Stimulated activated CD4-positive, alpha-beta T cell treated with anti-CD3 and anti-CD28 coated beads, Interleukin-4, amount 100 ng/mL, for 48 hours (primary cell): Measurements from ENCODE around the gene MICAL3.
"Not testable (repeated sequence)": the region's sequence is repeated elsewhere in the genome, so short reads cannot be mapped to it uniquely, and the experiment has no call there.

ENCODE experiments used
- DNase-seq, 2 donors: peaks; one replicate each; pipeline ENCODE4 v3.0.0-alpha.2; 2020; ENCODE audit warnings: low read depth in 2 of 2

The MICAL3 gene

DNA sequence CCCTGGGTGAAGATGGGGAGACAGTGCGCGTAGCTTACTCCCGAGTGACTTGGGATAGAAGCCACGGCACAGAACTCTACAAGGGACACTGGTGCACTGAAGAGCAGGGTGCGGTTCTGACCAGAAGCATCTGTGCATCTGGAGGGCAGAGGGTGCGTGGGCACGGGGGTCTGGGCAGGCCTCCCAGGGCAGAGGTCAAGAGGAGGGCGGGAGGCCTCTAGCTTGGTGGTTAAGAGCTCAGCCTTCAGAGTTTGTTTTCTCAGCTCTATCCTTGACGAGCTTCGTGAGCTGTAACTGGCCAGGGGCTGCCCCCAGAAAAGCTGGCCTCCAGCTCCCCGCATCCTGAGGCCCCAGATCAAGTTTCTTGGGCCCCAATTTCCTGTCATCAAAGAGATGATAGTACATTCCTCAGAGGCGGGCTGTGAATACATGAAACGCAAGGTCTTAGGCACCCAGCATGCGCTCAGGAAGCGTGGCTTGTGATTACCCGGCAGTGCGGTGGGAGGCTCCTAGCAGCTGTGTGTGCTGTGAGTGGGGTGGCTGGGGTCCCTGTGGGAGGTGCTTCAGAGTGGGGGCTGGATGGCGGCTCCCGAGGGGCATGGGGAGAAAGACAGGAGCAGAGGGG, 244.1 kb downstream of the MICAL3 start:
- no peak for DNase-seq

DNA sequence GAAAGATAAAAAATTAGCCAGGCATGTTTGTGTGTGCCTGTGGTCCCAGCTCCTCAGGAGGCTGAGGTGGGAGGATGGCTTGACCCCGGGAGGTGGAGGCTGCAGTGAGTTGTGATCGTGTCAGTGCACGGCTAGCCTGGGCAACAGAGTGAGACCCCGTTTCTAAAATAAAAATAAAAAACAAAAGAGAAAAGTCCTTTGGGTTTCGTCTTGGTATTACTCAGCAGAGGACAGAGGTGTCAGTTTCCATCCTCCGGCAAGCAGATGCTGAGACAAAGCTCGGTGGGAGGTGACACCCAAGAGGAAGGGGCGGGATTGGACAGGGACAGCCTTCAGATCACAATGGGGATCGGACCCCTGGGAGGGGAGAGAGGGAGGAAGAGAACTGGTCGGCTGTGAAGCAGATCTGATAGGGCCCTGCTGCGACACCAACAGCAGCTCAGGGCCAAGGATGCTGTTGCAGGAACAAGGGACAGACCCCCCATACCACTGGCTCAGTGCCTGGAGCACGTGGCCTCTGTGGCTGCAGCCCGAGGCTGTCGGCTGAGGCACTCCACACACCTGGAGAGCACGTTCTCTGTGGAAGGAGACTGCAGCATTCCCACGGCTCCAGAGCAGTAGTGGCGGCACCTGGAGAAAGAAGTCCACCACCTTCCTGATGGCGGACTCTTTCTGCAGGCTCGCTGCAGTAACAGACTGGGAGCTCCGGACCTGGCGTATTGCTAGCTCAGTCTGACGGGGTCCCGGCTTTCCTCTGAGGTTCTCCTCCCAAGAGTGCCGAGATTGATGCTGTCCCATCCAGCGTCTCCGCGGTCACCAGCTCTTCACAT, 244.9 kb downstream of the MICAL3 start:
- no peak for DNase-seq

DNA sequence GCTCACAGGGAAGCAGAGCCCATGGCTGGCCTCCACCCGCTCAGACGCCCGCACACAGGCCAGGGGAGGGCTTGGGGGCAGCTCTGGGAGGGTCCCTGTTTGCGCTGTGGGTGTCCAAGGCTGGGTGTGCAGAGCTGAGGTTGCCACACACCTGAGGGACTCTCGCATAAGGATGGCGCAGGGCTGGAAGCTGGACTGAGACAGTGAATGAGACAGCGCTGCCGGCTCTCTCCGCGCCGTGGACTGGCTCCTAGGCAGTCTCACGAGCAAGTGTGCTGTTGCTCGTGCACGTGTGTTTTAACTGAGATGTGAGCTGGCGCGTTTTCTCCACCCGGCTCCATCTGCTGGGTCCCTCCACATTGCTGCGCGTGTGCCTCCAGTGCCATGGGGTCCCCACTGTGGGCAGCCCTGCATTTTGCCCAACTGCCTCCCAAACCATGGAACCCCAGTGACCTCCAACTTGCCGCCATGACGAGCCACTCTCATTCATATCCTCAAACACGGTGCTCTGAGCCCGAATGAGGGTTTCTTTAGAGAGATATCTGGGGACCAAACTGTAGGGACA, 245.9 kb downstream of the MICAL3 start:
- no peak for DNase-seq

DNA sequence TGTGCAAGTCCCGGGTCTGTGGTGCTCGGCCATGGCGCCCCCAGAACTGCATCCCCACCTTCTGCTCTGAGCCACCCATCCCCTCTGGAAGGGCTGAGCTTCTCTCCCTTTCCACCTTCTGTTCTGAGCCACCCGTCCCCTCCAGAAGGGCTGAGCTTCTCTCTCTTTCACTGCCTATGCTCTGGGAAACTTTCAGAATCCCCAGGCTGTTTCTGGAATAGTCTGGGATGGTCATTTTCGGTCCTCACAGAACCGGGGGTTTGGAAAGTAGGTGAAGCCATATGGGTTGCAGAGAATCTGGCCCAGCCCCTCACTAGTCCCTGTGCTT, 246.7 kb downstream of the MICAL3 start:
- no peak for DNase-seq

DNA sequence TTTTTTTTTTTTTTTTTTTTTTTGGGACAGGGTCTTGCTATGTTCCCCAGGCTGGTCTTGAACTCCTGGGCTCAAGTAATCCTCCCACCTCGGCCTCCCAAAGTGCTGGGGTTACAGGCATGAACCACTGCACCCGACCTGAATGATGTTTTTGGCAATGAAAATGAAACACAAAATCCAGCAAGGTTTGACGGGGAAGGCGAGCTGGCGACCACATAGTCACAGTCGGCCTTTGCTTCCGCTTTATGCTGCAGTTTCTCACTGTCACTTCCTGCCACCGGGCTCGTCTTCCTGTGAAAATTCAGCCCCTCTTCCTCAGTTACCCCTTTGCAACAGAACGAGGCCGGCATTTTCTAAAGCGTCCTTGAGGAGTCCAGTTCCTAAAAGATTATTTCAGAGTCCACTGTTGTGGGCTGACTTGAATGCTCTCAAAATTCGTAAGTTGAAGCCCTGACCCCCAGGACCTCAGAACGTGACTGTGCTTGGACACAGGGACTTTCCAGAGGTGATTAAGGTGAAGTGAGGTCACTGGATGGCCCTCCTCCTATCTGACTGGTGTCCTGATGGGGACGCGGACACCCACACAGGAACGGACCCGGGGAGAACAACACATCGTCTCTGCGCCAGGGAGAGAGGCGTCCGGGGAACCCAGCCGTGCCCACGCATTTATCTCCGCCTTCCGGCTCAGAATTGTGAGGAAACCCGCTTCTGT, 247.2 kb downstream of the MICAL3 start:
- DNase-seq, result peak; percentile 46 to 54

DNA sequence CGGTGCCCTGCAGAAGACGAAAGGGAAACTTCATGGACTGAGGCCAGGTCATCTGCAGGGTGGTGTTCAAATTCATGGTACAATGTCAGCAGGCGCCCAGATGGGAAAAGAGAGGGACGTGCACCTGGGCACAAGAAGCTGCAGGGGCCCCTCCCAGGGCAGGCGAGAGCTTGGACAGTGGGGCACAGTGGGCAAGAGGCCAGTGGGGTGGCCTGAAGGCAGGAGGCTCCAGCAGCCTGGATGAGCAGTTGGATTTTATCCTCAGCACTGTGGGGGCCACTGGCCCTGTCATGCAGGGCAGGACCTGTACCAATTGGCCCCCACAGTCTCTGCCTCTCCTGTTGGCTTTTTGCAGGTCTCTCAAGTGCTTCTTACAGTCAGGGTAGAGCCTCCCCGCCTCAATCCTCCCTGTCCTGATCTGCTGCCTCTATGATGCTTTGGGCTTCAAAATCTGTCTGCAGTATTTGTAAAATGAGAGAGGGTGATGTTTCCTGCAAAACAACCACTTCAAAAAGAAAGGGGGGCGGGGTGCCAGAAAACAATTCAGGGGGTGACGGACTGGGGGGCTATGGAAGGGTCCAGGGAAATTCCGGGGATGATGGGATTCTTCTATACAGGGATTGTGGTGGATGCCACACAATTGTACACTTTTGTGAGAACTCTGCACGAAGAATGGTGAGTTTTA, 248.4 kb downstream of the MICAL3 start:
- no peak for DNase-seq

DNA sequence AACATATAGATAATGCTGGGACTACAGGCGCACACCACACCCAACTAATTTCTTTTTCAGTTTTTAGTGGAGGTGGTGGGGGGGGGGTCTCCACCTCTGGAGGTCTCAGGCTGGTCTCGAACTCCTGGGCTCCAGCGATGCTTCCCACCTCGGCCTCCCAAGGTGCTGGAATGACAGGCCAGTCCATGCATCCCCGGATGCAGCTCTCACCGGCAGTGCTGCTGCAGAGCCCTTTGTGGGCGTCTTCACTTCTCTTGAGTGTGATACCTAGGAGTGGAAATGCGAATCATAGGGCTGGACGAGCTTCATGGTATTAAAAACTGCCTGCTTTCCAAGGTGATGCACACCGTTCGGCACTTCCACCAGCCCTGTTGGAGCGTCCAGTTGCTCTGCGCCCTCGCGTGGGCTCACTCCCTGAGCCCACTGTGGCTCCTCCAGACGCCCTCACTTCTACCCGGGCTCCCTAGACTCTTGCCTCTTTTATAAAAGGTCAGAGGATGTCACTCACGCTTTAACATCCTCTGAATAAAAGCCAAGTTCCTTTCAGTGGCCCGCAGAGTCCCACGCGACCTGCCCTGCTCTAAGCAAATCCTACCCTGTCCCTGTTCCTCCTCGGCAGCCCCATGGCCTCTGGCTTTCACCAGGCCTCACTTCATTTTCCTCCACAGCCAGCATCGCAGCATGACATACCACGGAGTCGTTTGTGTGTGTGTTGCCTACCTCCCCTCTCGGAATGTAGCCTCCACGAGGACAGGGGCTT, 249.3 kb downstream of the MICAL3 start:
- no peak for DNase-seq

DNA sequence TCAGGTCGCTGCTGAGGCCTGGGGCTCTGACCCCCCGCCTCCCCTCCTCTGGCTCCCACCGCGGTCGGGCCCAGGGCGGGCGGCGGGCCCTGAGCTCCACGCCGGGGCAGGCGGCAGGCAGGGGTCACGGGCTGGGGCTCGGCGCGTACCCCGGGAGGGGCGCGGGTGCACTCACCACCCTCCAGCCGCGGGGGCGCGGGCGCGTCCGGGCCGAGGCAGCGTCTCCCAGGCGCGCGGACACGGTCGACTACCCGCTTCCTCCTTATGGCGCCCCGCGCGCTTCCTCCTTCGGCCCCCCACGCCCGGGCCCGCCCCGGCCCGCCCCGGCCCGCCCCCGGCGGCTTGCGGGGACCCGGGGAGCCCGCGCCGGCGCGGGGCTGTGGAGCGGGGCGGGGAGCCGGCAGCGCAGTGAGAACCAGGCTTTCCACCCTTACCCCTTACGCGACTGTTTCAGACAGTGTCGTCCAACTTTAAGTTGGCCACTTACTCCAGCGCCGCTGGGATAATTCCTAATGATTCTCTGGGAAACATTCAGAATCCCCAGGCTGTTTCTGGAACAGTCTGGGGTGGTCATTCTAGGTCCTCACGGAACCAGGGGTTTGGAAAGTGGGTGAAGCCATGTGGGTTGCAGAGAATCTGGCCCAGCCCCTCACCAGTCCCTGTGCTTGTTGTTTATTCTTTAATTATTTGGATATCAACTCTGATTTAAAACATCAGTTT, 250.0 kb downstream of the MICAL3 start, which contains the start of gene BID:
TSS of gene BID (minus strand) at position 264 of the 720 bp plus-strand sequence. CDS start 24,353 bp downstream, outside the sequence.
- DNase-seq, result no peak

DNA sequence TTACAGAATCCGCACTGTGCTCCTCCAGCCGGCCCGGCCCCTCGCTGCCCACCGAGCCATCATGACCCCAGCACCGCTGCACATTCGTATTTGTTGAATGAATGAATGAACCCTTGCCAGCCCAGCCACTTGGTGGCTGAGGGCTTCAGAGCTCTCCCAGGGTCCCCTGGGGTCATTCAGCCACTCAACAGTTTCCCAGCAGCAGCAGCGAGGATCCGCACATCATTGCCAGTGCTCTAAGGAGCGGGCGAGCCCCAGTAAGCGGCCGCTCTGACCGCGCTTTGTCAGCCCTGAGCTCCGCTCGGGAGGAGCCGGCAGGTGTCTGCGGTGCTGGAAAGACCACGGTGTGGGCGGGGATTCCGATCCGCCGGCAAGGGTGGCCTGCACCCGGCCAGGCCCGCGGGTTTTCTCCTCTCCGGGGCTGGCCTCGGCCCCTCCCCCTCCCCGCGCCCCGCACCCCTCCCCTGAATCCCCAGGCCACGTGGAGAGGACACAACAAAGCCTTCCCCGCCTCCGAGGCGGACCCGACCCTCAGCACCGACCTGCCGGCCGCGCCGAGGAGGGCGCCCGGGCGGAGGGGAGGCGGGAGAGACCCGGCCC, 250.7 kb downstream of the MICAL3 start:
- peak; percentile 37 to 56 for DNase-seq

DNA sequence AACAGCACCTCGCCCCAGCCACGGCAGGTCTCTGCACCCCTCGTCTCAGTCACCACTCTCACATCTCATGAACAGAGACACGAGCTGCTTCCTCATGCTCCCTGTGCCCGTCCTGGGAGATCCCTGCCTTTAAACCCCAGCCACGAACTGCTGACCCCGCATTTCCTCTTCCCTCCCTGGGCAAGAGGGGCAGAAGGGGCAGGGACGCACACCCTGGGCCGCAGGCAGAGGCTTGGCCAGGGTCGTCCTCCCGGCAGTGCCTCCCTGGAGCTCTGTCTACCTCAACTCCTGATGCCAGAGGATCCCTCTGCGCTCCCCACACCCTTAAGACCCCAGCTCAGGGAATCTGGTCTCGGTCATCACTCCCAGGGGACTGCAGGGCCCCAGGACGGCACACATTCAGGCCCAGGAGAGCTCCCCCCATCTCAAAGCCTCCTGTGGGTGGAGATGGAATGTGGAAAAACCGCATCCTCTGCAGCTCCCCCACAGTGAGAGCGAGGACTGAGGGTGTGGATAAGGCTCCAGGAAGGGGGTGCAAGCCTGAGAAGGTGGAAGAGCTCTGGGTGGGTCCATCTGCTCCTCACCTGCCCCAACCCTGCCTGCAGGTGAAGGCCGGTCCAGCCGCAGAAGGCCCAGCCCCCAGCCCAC, 251.3 kb downstream of the MICAL3 start:
- DNase-seq, result no peak

DNA sequence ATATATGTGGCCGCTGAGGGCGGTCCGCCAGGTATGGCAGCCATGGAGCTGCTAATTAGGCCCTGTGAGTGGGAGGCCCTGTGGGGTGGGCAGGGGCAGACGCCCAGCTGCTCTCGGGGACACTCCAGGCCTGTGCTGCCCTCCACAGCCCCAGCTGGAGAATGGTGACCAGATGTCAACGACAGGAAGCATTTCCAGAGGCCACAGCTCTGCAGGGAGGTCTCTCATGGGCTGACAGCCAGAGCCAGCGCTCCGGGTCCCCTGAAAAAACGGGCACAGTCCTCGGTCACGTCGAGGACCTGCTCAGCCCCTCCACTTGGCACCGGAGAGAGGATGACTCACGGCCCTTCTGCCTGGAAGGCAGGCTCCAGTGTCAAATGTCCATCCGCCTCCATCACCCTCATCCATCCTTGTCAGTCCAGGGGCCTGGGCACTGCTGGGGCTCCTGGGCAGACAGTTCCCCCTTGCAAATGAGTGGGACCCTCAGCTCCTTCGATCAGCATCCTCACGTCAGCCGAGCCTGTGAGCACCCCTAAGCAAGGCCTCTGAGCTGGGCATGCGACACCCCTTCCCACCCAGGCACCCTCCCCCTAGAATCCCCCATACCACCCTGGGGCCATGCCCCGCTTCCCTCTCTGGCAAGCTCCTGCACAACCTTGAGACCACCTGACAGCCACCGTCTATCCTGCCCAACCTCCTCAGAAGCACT, 252.0 kb downstream of the MICAL3 start:
- no peak for DNase-seq

DNA sequence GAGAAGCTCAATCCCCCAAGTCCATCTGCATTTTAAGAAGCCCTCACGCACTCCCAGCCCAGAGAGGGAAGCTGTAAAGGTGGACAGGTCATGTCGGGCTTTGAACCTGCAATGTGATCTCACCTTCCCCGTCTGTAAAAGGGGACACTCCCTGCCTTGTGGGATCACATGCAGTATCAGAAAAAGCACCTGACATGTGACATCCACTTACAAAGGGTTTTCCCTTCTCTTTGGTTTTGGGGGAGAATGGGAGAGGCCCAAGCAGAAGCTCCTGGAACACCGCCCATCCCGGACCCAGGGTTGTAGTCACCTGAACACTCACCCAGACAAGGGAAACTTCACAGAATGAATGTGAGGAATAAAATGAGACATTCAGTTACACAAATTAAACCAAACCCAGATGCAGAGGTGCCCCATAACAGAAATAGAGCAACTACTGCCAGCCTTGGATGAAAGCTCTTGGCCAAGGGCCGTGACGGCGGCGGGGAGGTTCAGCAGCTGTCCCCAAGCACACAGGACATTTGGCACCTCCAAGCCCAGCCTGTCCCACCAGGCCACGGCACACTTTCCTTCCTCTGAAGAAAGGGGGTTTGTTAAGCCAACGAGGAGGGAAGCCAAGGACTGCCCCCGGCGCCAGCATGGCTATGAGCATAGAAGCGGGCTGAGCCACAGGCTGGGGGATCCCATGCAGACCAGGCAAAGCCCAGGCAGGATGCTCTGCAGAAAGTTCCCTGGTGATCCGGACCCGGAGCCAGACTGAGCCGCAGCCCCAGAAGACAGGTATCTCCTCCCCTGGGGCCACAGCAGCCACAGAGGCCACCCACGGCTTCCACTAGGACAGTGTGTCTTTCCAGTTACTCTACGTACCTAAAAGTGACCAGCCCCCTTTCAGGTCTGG, 253.9 kb downstream of the MICAL3 start:
- DNase-seq, result no peak

DNA sequence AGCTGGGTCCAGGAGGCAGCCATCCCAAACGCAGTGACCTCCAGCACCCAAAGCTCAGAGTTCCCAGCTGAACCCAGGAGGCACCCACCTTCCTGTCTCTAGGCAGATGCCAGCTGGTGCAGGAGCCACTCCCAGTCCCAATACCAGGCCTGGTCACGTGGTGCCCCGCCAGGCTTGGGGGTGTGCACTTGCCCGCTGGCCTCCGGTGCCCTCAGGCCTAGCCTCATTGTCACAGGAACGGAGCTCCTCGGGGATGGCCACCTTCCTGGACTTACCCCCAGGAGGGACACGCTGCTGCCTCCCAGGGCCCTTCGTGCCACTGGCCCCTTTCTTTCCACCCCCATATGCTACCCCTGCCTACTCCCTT, 254.7 kb downstream of the MICAL3 start:
- DNase-seq, result no peak

DNA sequence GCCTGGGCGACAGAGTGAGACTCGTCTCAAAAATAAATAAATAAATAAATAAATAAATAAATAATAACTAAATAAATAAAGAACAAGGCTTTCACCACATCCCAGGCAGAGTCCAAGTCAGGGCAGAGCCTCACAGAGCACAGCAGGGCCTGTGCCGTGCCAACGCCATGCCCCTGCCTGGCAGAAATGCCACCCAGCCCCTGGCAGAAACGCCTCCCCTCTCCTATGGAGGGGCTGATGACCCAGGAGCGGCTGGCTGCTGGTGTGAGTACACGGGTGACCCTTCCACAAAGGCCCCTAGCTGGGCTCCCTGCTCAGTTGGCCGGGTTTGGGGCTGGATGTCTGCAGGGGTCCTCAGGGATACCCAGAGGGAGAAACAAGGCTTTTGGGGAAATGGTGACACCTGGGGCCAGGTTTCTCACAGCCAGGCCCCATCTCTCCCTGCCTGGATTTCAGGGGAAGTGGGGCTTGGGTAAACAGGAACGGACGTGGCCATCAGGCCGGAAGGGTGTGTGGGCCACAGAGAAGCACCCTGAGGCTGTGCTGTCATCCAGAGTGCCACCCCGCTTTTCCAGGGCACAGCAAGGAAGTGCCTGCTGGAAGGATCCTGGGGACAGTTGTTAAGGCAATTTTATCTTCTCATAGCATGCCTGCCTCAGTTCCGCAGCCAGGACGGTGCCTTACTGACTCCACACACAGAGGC, 255.2 kb downstream of the MICAL3 start:
- no peak for DNase-seq

DNA sequence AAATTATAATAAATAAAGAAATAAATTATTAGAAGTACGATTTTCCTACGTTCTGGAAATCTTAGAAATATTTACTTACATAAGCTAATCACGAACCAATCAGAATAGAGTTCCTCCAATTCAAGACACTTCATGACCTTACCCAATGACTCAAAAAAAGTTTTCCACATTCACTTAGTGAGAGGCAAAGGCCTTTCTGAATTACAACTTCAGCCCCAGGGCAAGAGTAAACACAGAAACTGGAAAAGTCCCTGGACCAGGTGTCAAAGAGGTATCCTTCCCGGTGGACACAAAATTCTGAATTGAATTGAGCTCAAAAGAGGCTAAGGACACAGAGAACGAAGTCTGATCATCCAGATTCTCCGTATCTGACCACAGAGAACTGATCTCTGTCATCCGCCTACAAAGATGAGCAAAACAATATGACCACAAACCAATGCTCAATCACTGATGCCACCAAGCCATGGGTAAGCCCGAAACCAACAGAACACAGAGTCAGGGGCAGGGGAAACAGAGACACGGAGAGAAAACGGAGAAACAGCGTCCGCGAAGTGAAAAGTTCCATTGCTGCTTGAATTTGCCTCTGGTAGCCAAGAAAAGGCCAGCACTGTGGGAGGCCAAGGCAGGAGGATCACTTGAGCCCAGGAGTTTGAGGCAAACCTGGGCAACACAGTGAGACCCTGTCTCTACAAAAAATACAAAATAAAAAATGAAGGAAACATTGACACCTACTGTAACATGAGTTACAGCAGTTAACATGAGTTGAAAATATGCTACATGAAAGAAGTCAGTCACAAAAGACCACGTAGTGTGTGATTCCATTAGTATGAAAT, 256.9 kb downstream of the MICAL3 start:
- peak in 1 of 2 donors; percentile 51 for DNase-seq

DNA sequence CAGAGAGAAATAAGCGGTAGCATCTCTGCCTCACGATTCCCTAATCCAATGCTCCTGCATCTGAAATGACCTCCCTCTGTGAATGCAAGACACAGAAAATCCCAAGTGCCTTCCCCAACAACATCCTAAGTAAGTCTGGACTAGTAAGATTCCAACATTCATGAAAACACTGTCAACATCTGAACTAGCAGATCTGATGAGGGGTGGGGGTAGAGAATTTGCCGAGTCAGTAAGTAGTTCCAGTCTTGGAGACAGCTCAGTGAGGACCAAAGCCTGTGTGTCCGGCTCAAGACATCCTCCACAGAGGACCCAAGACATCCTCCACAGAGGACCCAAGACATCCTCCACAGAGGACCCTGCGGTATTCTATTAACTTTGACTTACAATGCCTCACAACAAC, 259.5 kb downstream of the MICAL3 start:
- not testable (repeated sequence) for DNase-seq
